Osteocyte (in vitro differentiated cells): ENCODE measurements around the gene MPPED2. TPM values are rescaled to one million over a fixed set of nuclear protein-coding genes. Genes with fewer than 3 reads are reported as not detected.

Source experiments
- DNase-seq: peaks from one replicate; pipeline ENCODE4 v3.0.0; 2021; ENCODE audit warnings: mixed read lengths; ENCODE audit not compliant: unreplicated experiment; ENCODE audit errors: extremely low spot score
- H3K27ac Mint-ChIP-seq: one replicate; pipeline ENCODE4 v1.8.0; 2021; ENCODE audit warnings: mild to moderate bottlenecking, mixed read lengths; ENCODE audit not compliant: unreplicated experiment
- H3K27me3 Mint-ChIP-seq: one replicate; pipeline ENCODE4 v1.8.0; 2021; ENCODE audit warnings: mixed read lengths; ENCODE audit not compliant: unreplicated experiment
- H3K36me3 Mint-ChIP-seq: one replicate; pipeline ENCODE4 v1.8.0; 2021; ENCODE audit warnings: mixed read lengths; ENCODE audit not compliant: unreplicated experiment
- H3K4me1 Mint-ChIP-seq: one replicate; pipeline ENCODE4 v1.8.0; 2021; ENCODE audit warnings: mixed read lengths; ENCODE audit not compliant: unreplicated experiment
- H3K4me3 Mint-ChIP-seq: one replicate; pipeline ENCODE4 v1.8.0; 2021; ENCODE audit warnings: mild to moderate bottlenecking, moderate library complexity, mixed read lengths; ENCODE audit not compliant: unreplicated experiment
- H3K9me3 Mint-ChIP-seq: one replicate; pipeline ENCODE4 v1.8.0; 2021; ENCODE audit warnings: mixed read lengths; ENCODE audit not compliant: unreplicated experiment
- CTCF ChIP-seq: fragments of 200-600 bp; sonication (generic); IDR thresholded peaks from 2 replicates; pipeline ENCODE4 v1.5.0; 2021; ENCODE audit warnings: antibody characterized with exemption, mild to moderate bottlenecking, moderate library complexity
- total RNA-seq: library from RNA; stranded (reverse); gene quantifications from 2 replicates; pipeline ENCODE4 v1.2.1, GENCODE V29; 2021

MPPED2 gene
- total RNA-seq, 1 donor from 2014 or later = not detected

GRCh38 chr11:30526558-30526957 lies 59.6 kb downstream of the MPPED2 start:
- peaks cover 2% of the 10 kb centered on the region for H3K27me3 Mint-ChIP-seq
- no peak for DNase-seq
- H3K4me1 Mint-ChIP-seq = no peaks in the 10 kb centered on the region
- no peaks in the 10 kb centered on the region for H3K9me3 Mint-ChIP-seq
- no peaks in the 10 kb centered on the region for H3K36me3 Mint-ChIP-seq
- no peak overlapping the region for H3K27ac Mint-ChIP-seq
- no peak for TF ChIP-seq CTCF
- H3K4me3 Mint-ChIP-seq = no peak overlapping the region

GRCh38 chr11:30522536-30523243 lies 63.5 kb downstream of the MPPED2 start:
- no peak for DNase-seq
- Mint-ChIP-seq H3K4me1 (no peaks in the 10 kb centered on the region), H3K9me3 (no peaks in the 10 kb centered on the region), H3K27me3 (peaks cover 2% of the 10 kb centered on the region), H3K4me3 (no peak overlapping the region), H3K27ac (no peak overlapping the region), H3K36me3 (no peaks in the 10 kb centered on the region)
- no peak for TF ChIP-seq CTCF

GRCh38 chr11:30521297-30522071 lies 64.7 kb downstream of the MPPED2 start:
- H3K27ac Mint-ChIP-seq = no peak overlapping the region
- peaks cover 2% of the 10 kb centered on the region for H3K27me3 Mint-ChIP-seq
- DNase-seq = no peak
- no peaks in the 10 kb centered on the region for H3K4me1 Mint-ChIP-seq
- no peaks in the 10 kb centered on the region for H3K9me3 Mint-ChIP-seq
- no peak for TF ChIP-seq CTCF
- no peak overlapping the region for H3K4me3 Mint-ChIP-seq
- no peaks in the 10 kb centered on the region for H3K36me3 Mint-ChIP-seq

- peaks cover 2% of the 10 kb centered on the region for H3K27me3 Mint-ChIP-seq
- H3K9me3 Mint-ChIP-seq = no peaks in the 10 kb centered on the region
- H3K27ac Mint-ChIP-seq = no peak overlapping the region
- H3K4me1 Mint-ChIP-seq = no peaks in the 10 kb centered on the region
- TF ChIP-seq CTCF = no peak
- no peak for DNase-seq
- H3K4me3 Mint-ChIP-seq = no peak overlapping the region
- no peaks in the 10 kb centered on the region for H3K36me3 Mint-ChIP-seq
Observed at GRCh38 chr11:30513087-30513486, 73.1 kb downstream of the MPPED2 start.

GRCh38 chr11:30511408-30511807 lies 74.7 kb downstream of the MPPED2 start:
- H3K9me3 Mint-ChIP-seq = no peaks in the 10 kb centered on the region
- no peak overlapping the region for H3K4me3 Mint-ChIP-seq
- H3K27me3 Mint-ChIP-seq = peaks cover 2% of the 10 kb centered on the region
- H3K4me1 Mint-ChIP-seq = no peaks in the 10 kb centered on the region
- no peak overlapping the region for H3K27ac Mint-ChIP-seq
- TF ChIP-seq CTCF = no peak
- no peak for DNase-seq
- no peaks in the 10 kb centered on the region for H3K36me3 Mint-ChIP-seq
